SK-N-SH (cell line): ENCODE measurements around the gene KLF12. TPM values are rescaled to one million over a fixed set of nuclear protein-coding genes. Genes with fewer than 3 reads are reported as not detected.
A peak's percentile ranks its signal among the peaks of the same experiment; 100 is the strongest.

Experiments used
- CTCF ChIA-PET: fragments of 300-600, 350-600 bp; formaldehyde crosslinking; extraction: SDS; loops from one replicate; lab custom pipeline; 2021; lab: Yijun Ruan, JAX
- POLR2A ChIA-PET: fragments of 350-600 bp; sonication (Branson Sonifier 250); formaldehyde crosslinking; extraction: SDS; loops from one replicate; lab custom pipeline; 2020; ENCODE audit warnings: antibody characterized with exemption, inconsistent platforms; lab: Yijun Ruan, JAX
- DNase-seq: peaks from one replicate; pipeline ENCODE4 v3.0.0; 2012
- H2AFZ ChIP-seq: fragments of 200-600 bp; sonication (generic); 2 replicates; pipeline ENCODE4 v1.8.1; 2016; ENCODE audit warnings: antibody characterized with exemption, mild to moderate bottlenecking, low read depth
- H3F3A ChIP-seq: fragments of 200-600 bp; sonication (generic); replicated peaks from 2 replicates; pipeline ENCODE3; 2016; ENCODE audit warnings: antibody characterized with exemption, mild to moderate bottlenecking; ENCODE audit not compliant: insufficient read depth
- H3K27ac ChIP-seq, 2 experiments: fragments of 200-500 bp in 1 of 2; fragments of 200-600 bp in 1 of 2; sonication (Bioruptor generic) in 1 of 2; sonication (generic), shearing (Covaris generic) in 1 of 2; 2 replicates each; pipeline versions ENCODE4 v1.5.1 to v1.6.1; 2014 to 2016; ENCODE audit warnings: low read depth in 2 of 2, inconsistent platforms in 1 of 2, low read length in 1 of 2, mild to moderate bottlenecking in 1 of 2, mixed read lengths in 1 of 2
- H3K27me3 ChIP-seq: fragments of 200-600 bp; sonication (generic), shearing (Covaris generic); 2 replicates; pipeline ENCODE4 v1.6.1; 2016; ENCODE audit warnings: mixed run types; ENCODE audit not compliant: insufficient read depth
- H3K36me3 ChIP-seq, 2 experiments: fragments of 200-500 bp in 1 of 2; fragments of 200-600 bp in 1 of 2; sonication (Bioruptor generic) in 1 of 2; sonication (generic) in 1 of 2; replicated peaks in 1 of 2; 2 replicates each; pipeline versions ENCODE3 to v1.5.1; 2014 to 2016; ENCODE audit warnings: low read length in 1 of 2, mild to moderate bottlenecking in 1 of 2; ENCODE audit not compliant: insufficient read depth in 2 of 2, control insufficient read depth in 1 of 2
- H3K4me1 ChIP-seq, 2 experiments: fragments of 200-500 bp in 1 of 2; fragments of 200-600 bp in 1 of 2; sonication (Bioruptor generic) in 1 of 2; sonication (generic), shearing (Covaris generic) in 1 of 2; 2 replicates each; pipeline versions ENCODE4 v1.5.1 to v1.6.1; 2014 to 2016; ENCODE audit warnings: low read depth in 1 of 2, low read length in 1 of 2, mixed run types in 1 of 2; ENCODE audit not compliant: insufficient read depth in 2 of 2, control insufficient read depth in 1 of 2
- H3K4me2 ChIP-seq: fragments of 200-600 bp; sonication (generic), shearing (Covaris generic); 2 replicates; pipeline ENCODE4 v1.6.1; 2017; ENCODE audit warnings: mixed run types
- H3K4me3 ChIP-seq, 2 experiments: fragments of 200-500 bp in 1 of 2; fragments of 200-600 bp in 1 of 2; sonication (Bioruptor generic) in 1 of 2; sonication (generic), shearing (Covaris generic) in 1 of 2; 2 replicates each; pipeline versions ENCODE4 v1.5.1 to v1.8.1; 2014 to 2016; ENCODE audit warnings: low read depth in 2 of 2, inconsistent platforms in 1 of 2, low read length in 1 of 2, mild to moderate bottlenecking in 1 of 2, mixed read lengths in 1 of 2, moderate library complexity in 1 of 2
- H3K79me2 ChIP-seq: fragments of 200-600 bp; sonication (generic); 2 replicates; pipeline ENCODE4 v1.8.1; 2017; ENCODE audit warnings: mild to moderate bottlenecking; ENCODE audit not compliant: insufficient read depth
- H3K9ac ChIP-seq: fragments of 200-600 bp; sonication (generic); 2 replicates; pipeline ENCODE4 v1.6.1; 2017; ENCODE audit warnings: mixed run types
- H3K9me2 ChIP-seq: fragments of 200-600 bp; sonication (generic); 2 replicates; pipeline ENCODE4 v1.6.1; 2017; ENCODE audit warnings: mixed run types
- H3K9me3 ChIP-seq: fragments of 200-600 bp; sonication (generic); 2 replicates; pipeline ENCODE4 v1.6.1; 2017; ENCODE audit warnings: mixed run types, mild to moderate bottlenecking, moderate library complexity
- H4K20me1 ChIP-seq: fragments of 200-600 bp; sonication (generic); 2 replicates; pipeline ENCODE4 v1.6.1; 2017; ENCODE audit warnings: mild to moderate bottlenecking, mixed run types; ENCODE audit not compliant: insufficient read depth
- CTCF ChIP-seq: fragments of 200-600 bp; sonication (generic); IDR thresholded peaks from 2 replicates; pipeline ENCODE4 v1.6.1; 2017; ENCODE audit warnings: antibody characterized with exemption, mild to moderate bottlenecking, moderate library complexity
- EP300 ChIP-seq, 2 experiments: IDR thresholded peaks; 2 replicates each; pipeline versions ENCODE4 v1.4.0 to v1.6.1; 2012; ENCODE audit warnings: borderline replicate concordance in 1 of 2, low read depth in 1 of 2, low read length in 1 of 2
- FOSL2 ChIP-seq: IDR thresholded peaks from 2 replicates; pipeline ENCODE4 v1.4.0; 2012; ENCODE audit warnings: low read depth, mild to moderate bottlenecking, moderate library complexity, borderline replicate concordance
- FOXJ3 ChIP-seq: sonication (generic); formaldehyde crosslinking; IDR thresholded peaks from 2 replicates; pipeline ENCODE4 v1.5.1; 2020; ENCODE audit warnings: mild to moderate bottlenecking, missing genetic modification reagents
- FOXM1 ChIP-seq: IDR thresholded peaks from 2 replicates; pipeline ENCODE4 v1.4.0; 2012; ENCODE audit warnings: low read depth, mild to moderate bottlenecking
- GABPA ChIP-seq: IDR thresholded peaks from 2 replicates; pipeline ENCODE4 v1.4.0; 2012; ENCODE audit warnings: low read depth, mild to moderate bottlenecking
- GATA2 ChIP-seq: sonication (generic); formaldehyde crosslinking; IDR thresholded peaks from 2 replicates; pipeline ENCODE4 v1.5.0; 2020; ENCODE audit warnings: mild to moderate bottlenecking, missing genetic modification reagents
- JUND ChIP-seq: IDR thresholded peaks from 2 replicates; pipeline ENCODE4 v1.4.0; 2012
- MXI1 ChIP-seq: IDR thresholded peaks from 2 replicates; pipeline ENCODE4 v1.6.1; 2012; ENCODE audit warnings: mild to moderate bottlenecking, low read depth, low read length, improper control_type of control experiment
- NFIC ChIP-seq: IDR thresholded peaks from 2 replicates; pipeline ENCODE4 v1.4.0; 2012; ENCODE audit warnings: borderline replicate concordance
- RAD21 ChIP-seq: IDR thresholded peaks from 2 replicates; pipeline ENCODE4 v1.6.1; 2012; ENCODE audit warnings: mild to moderate bottlenecking, low read length
- REST ChIP-seq: IDR thresholded peaks from 2 replicates; pipeline ENCODE4 v1.6.1; 2012; ENCODE audit warnings: mild to moderate bottlenecking, low read depth, low read length, moderate library complexity
- SMC3 ChIP-seq: IDR thresholded peaks from 2 replicates; pipeline ENCODE4 v1.6.1; 2012; ENCODE audit warnings: low read depth, low read length, improper control_type of control experiment
- TAF1 ChIP-seq: IDR thresholded peaks from 2 replicates; pipeline ENCODE4 v1.6.1; 2012; ENCODE audit warnings: low read depth, mild to moderate bottlenecking, low read length, moderate library complexity, borderline replicate concordance
- TCF12 ChIP-seq: IDR thresholded peaks from 2 replicates; pipeline ENCODE4 v1.4.0; 2012
- TEAD4 ChIP-seq: IDR thresholded peaks from 2 replicates; pipeline ENCODE4 v1.4.0; 2012; ENCODE audit warnings: mild to moderate bottlenecking, borderline replicate concordance; ENCODE audit not compliant: insufficient read depth
- ZBTB33 ChIP-seq: IDR thresholded peaks from 2 replicates; pipeline ENCODE4 v1.4.0; 2012; ENCODE audit warnings: low read depth, borderline replicate concordance
- WGBS: methylation state at CpG from one replicate; pipeline ENCODE4 v1.1.6; 2017; ENCODE audit warnings: low lambda C conversion rate; 5-methylcytosine and 5-hydroxymethylcytosine counted together
- polyA plus RNA-seq, 3 experiments: library from polyadenylated mRNA; depleted of rRNA; stranded (reverse); fragments of >200 nt; gene quantifications; 2 replicates each; pipeline ENCODE4 v1.2.3, GENCODE V29; 2012
- TF ChIP-seq, protein P1 (sequence below): fragments of 150-350 bp; IDR thresholded peaks from 2 replicates; pipeline ENCODE4 v1.6.1; 2017; ENCODE audit warnings: antibody characterized with exemption, low read length, low read depth, borderline replicate concordance

Gene KLF12
- polyA plus RNA-seq, 1 of the 3 experiments (the other 2 are of a cell fraction) = 2.4 TPM

GRCh38 chr13:74114641-74115040 is 19.6 kb downstream of the KLF12 start:
- CTCF ChIA-PET = no interaction called here

DNA sequence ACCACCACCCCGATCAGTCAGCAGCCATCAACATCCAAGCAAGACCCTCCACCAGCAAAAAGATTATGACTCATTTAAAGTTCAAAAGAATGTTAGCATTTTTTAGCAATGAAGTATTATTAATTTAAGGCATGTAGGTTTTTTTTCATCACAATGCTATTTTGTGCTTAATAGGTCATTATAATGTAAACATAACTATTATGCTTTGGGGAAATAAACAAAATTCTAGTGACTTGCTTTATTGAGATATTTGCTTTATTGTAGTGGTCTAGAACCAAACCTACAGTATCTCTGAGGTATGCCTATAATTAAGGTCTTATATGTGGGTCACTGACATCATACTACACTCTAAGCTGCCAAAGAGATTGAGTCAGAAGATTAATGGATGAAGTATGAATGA is 20.0 kb downstream of the KLF12 start:
- DNase-seq = no peak

More at GRCh38 chr13:74114641-74115040, 19.6 kb downstream of the KLF12 start:
- no peak overlapping the region for H3K4me3 ChIP-seq
- peaks cover 0 to 5% of the 10 kb centered on the region in 2 experiments; a peak in 1 of 4 replicates for H3K4me1 ChIP-seq
- H3K79me2 ChIP-seq = peaks cover 89% of the 10 kb centered on the region
- H3K36me3 ChIP-seq = peaks cover 0 to 18% of the 10 kb centered on the region in 2 experiments
- H3K9ac ChIP-seq = peak overlapping the region; percentile 12; the same call in 1 of the 2 replicates
- DNase-seq = no peak
- H3K27me3 ChIP-seq = no peaks in the 10 kb centered on the region
- peaks cover 6% of the 10 kb centered on the region; the same call in 1 of the 2 replicates for H3K9me3 ChIP-seq
- 82% methylated on average over 5 of the region's 5 CpGs for WGBS
- POLR2A ChIA-PET = no interaction called here
- peaks cover 21% of the 10 kb centered on the region for H4K20me1 ChIP-seq
- TF ChIP-seq TAF1 (no peak), GATA2 (CRISPR knock-in tag) (no peak), RAD21 (no peak), FOXM1 (no peak), TEAD4 (no peak)
- TF ChIP-seq, protein P1, sequence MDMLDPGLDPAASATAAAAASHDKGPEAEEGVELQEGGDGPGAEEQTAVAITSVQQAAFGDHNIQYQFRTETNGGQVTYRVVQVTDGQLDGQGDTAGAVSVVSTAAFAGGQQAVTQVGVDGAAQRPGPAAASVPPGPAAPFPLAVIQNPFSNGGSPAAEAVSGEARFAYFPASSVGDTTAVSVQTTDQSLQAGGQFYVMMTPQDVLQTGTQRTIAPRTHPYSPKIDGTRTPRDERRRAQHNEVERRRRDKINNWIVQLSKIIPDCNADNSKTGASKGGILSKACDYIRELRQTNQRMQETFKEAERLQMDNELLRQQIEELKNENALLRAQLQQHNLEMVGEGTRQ = no peak
- TF ChIP-seq, all 33 proteins: peak for 0
- no peak overlapping the region for H2AFZ ChIP-seq
- H3K9me2 ChIP-seq = no peaks in the 10 kb centered on the region
- H3K4me2 ChIP-seq = peak overlapping the region; percentile 48; the same call in 1 of the 2 replicates
- peak overlapping the region in 1 of 2 experiments; percentile 71; a peak in 2 of 4 replicates for H3K27ac ChIP-seq
- H3F3A ChIP-seq = peaks cover 22% of the 10 kb centered on the region

More for the DNA sequence above, 20.0 kb downstream of the KLF12 start:
- H3K36me3 ChIP-seq = peaks cover 0 to 14% of the 10 kb centered on the region in 2 experiments
- peaks cover 89% of the 10 kb centered on the region for H3K79me2 ChIP-seq
- CTCF ChIA-PET = no interaction called here
- peaks cover 22% of the 10 kb centered on the region for H3F3A ChIP-seq
- WGBS = 100% methylated on average over 1 of the region's 1 CpG
- H3K4me2 ChIP-seq = no peak overlapping the region
- H3K27me3 ChIP-seq = no peaks in the 10 kb centered on the region
- H3K9me2 ChIP-seq = no peaks in the 10 kb centered on the region
- peaks cover 3% of the 10 kb centered on the region; the same call in 1 of the 2 replicates for H3K9me3 ChIP-seq
- peaks cover 0 to 5% of the 10 kb centered on the region in 2 experiments; a peak in 1 of 4 replicates for H3K4me1 ChIP-seq
- no peak overlapping the region for H3K4me3 ChIP-seq
- no peak overlapping the region for H3K9ac ChIP-seq
- POLR2A ChIA-PET = no interaction called here
- peak overlapping the region in 1 of 2 experiments; percentile 71; a peak in 2 of 4 replicates for H3K27ac ChIP-seq
- H4K20me1 ChIP-seq = peaks cover 21% of the 10 kb centered on the region
- TF ChIP-seq CTCF (no peak), EP300 (IDR thresholded peaks at IDR 0.05; ENCODE audit: borderline replicate concordance in 1 of 2, low read depth in 1 of 2, low read length in 1 of 2) (no peak), NFIC (peak; percentile 20; the same call in 1 of the 2 replicates), FOSL2 (peak; percentile 25; the same call in 1 of the 2 replicates), SMC3 (no peak), JUND (no peak; the same call in 1 of the 2 replicates), REST (no peak), TAF1 (no peak), GABPA (no peak), TCF12 (peak; percentile 53), FOXJ3 (CRISPR knock-in tag) (no peak), ZBTB33 (no peak), MXI1 (no peak)
- no peak overlapping the region for H2AFZ ChIP-seq
